Right cardiac atrium (tissue), 5 donors: ENCODE results near the gene CMTM8. TPM values are rescaled to one million over a fixed set of nuclear protein-coding genes. Genes with fewer than 3 reads are reported as not detected.
"Not testable (repeated sequence)": the region's sequence is repeated elsewhere in the genome, so short reads cannot be mapped to it uniquely, and the experiment has no call there.

ENCODE experiments used
- ATAC-seq, 2 donors: fragments of 200-7000 bp; cut with Tn5 transposase; one replicate each; pipeline versions ENCODE4 v1.8.0 to v1.9.1; 2020; ENCODE audit warnings: moderate library complexity in 2 of 2, mild to moderate bottlenecking in 1 of 2
- DNase-seq, 3 donors: peaks; one replicate each; pipeline ENCODE4 v3.0.0-alpha.2; 2020
- H3K27ac ChIP-seq: one replicate; pipeline ENCODE4 v1.5.1; 2013; ENCODE audit warnings: mild to moderate bottlenecking, low read length, control low read depth, moderate library complexity
- H3K27me3 ChIP-seq: one replicate; pipeline ENCODE4 v1.6.1; 2013; ENCODE audit not compliant: control insufficient read depth, insufficient read depth
- H3K4me1 ChIP-seq: one replicate; pipeline ENCODE4 v1.6.1; 2013; ENCODE audit warnings: low read length; ENCODE audit not compliant: control insufficient read depth, insufficient read depth
- H3K4me3 ChIP-seq: one replicate; pipeline ENCODE4 v1.5.1; 2013; ENCODE audit warnings: low read length, control low read depth
- H3K9me3 ChIP-seq: one replicate; pipeline ENCODE4 v1.6.1; 2013; ENCODE audit warnings: low read length; ENCODE audit not compliant: control insufficient read depth
- WGBS: extraction: QIAGEN DNeasy Blood & Tissue Kit; methylation state at CpG from one replicate; pipeline ENCODE4 v1.1.7; 2013; 5-methylcytosine and 5-hydroxymethylcytosine counted together
- intact Hi-C, 4 donors: fragments of 100-400 bp; cut with DNase I; formaldehyde crosslinking; loops; one replicate each; pipeline versions ENCODE4 v1.11.0 to v1.14.0; 2022 to 2023
- polyA plus RNA-seq: library from polyadenylated mRNA; stranded (reverse); fragments of 200-250 nt; gene quantifications from one replicate; pipeline ENCODE4 v1.2.3, GENCODE V29; 2013
- total RNA-seq, 4 donors: library from RNA; stranded (reverse); fragmentation: NEBNext Ultra II Directional; extraction: Animal tissue kit (Norgen Biotek cat#: 25700); gene quantifications; one replicate each; pipeline ENCODE4 v1.2.1, GENCODE V29; 2021
- donor health status: healthy with polysubstance abuse.
- donor health status: DM: no; HTN: yes; CAD: no.
- donor health status: DM: no; HTN: no; CAD: no.
- donor health status: DM: no; HTN: yes; CAD: no; lungs with severe emphysema.
- donor health status: DM: yes; HTN: yes; CAD: no.

Gene CMTM8
- total and polyA plus RNA-seq, 5 donors, result 4.6 to 7.1 (median 5.5) TPM

- no peaks in the 10 kb centered on the region for H3K4me1 ChIP-seq
- ATAC-seq, result no peak
- H3K9me3 ChIP-seq, result no peaks in the 10 kb centered on the region
- H3K27me3 ChIP-seq, result no peaks in the 10 kb centered on the region
- DNase-seq, result no peak
- intact Hi-C loops, result loop anchor here in 2 of 4 donors (5.0 kb wide), 1 partner anchor 87 kb away; no protein-coding TSS in a partner anchor
- no peak overlapping the region for H3K27ac ChIP-seq
- H3K4me3 ChIP-seq, result no peak overlapping the region
- WGBS, result 67% methylated on average over 10 of the region's 10 CpGs
Measured at GRCh38 chr3:32379831-32380500, 141.5 kb downstream of the CMTM8 start.

GRCh38 chr3:32381922-32382321 is 143.4 kb downstream of the CMTM8 start:
- no peaks in the 10 kb centered on the region for H3K9me3 ChIP-seq
- intact Hi-C loops, result loop anchor here in 1 of 4 donors (5.0 kb wide), 1 partner anchor 85 kb away; no protein-coding TSS in a partner anchor
- ATAC-seq (no peak), DNase-seq (no peak)
- H3K4me3 ChIP-seq, result no peak overlapping the region
- 81% methylated on average over 7 of the region's 7 CpGs for WGBS
- H3K27ac ChIP-seq, result no peak overlapping the region
- no peaks in the 10 kb centered on the region for H3K4me1 ChIP-seq
- no peaks in the 10 kb centered on the region for H3K27me3 ChIP-seq

GRCh38 chr3:32383136-32383711 is 144.7 kb downstream of the CMTM8 start:
- Histone ChIP-seq H3K27me3 (no peaks in the 10 kb centered on the region), H3K4me1 (no peaks in the 10 kb centered on the region), H3K9me3 (no peaks in the 10 kb centered on the region), H3K27ac (no peak overlapping the region), H3K4me3 (no peak overlapping the region)
- DNase-seq, result no peak
- 65% methylated on average over 2 of the region's 2 CpGs for WGBS
- no peak for ATAC-seq
- intact Hi-C loops, result loop anchor here in 1 of 4 donors (5.0 kb wide), 1 partner anchor 84 kb away; no protein-coding TSS in a partner anchor

GRCh38 chr3:32384938-32385337 is 146.5 kb downstream of the CMTM8 start:
- H3K9me3 ChIP-seq, result no peaks in the 10 kb centered on the region
- WGBS, result 20% methylated on average over 5 of the region's 5 CpGs
- no peaks in the 10 kb centered on the region for H3K27me3 ChIP-seq
- peak in 1 of 3 donors; percentile 40 for DNase-seq
- no peaks in the 10 kb centered on the region for H3K4me1 ChIP-seq
- H3K4me3 ChIP-seq, result no peak overlapping the region
- no peak overlapping the region for H3K27ac ChIP-seq
- peak; percentile 81 to 91 for ATAC-seq
- intact Hi-C loops, result loop anchor here in 1 of 4 donors (5.0 kb wide), 1 partner anchor 82 kb away; no protein-coding TSS in a partner anchor

- Histone ChIP-seq H3K9me3 (no peaks in the 10 kb centered on the region), H3K27me3 (no peaks in the 10 kb centered on the region), H3K4me1 (no peaks in the 10 kb centered on the region), H3K27ac (no peak overlapping the region), H3K4me3 (no peak overlapping the region)
- ATAC-seq (no peak), DNase-seq (no peak)
- intact Hi-C loops, result no loop called here
- WGBS, result 94% methylated on average over 2 of the region's 2 CpGs
Measured at GRCh38 chr3:32387512-32387911, 149.0 kb downstream of the CMTM8 start.

GRCh38 chr3:32389577-32389976 is 151.1 kb downstream of the CMTM8 start:
- intact Hi-C loops, H3K27me3 ChIP-seq, H3K9me3 ChIP-seq, H3K27ac ChIP-seq, H3K4me1 ChIP-seq, DNase-seq, H3K4me3 ChIP-seq, ATAC-seq: not testable (repeated sequence)
- 91% methylated on average over 2 of the region's 2 CpGs for WGBS

- DNase-seq (peak; percentile 80 to 90 (median 89)), ATAC-seq (peak; percentile 94)
- Histone ChIP-seq H3K27ac (peak within 1 kb of the TSS; percentile 83), H3K9me3 (no peaks in the 10 kb centered on the region), H3K4me1 (no peaks in the 10 kb centered on the region), H3K27me3 (no peaks in the 10 kb centered on the region), H3K4me3 (peak within 1 kb of the TSS; percentile 83)
- WGBS, result under 1% methylated on average over 107 of the region's 107 CpGs
- intact Hi-C loops, result loop anchor here in 1 of 4 donors (10.0 kb wide), 1 partner anchor 63 kb away; no protein-coding TSS in a partner anchor
Measured at GRCh38 chr3:32391643-32392535, 153.4 kb downstream of the CMTM8 start, which contains the start of gene CMTM7. TSS of gene CMTM7 (plus strand) at chr3:32391853. CDS start at chr3:32391907, 54 bp downstream.

GRCh38 chr3:32392536-32393302 is 154.2 kb downstream of the CMTM8 start:
- Histone ChIP-seq H3K9me3 (no peaks in the 10 kb centered on the region), H3K4me1 (no peaks in the 10 kb centered on the region), H3K4me3 (peak overlapping the region; percentile 83), H3K27me3 (no peaks in the 10 kb centered on the region), H3K27ac (peak overlapping the region; percentile 83)
- DNase-seq (peak; percentile 72 to 75 (median 72)), ATAC-seq (peak; percentile 70 to 85)
- intact Hi-C loops, result loop anchor here in 1 of 4 donors (10.0 kb wide), 1 partner anchor 62 kb away; no protein-coding TSS in a partner anchor
- 31% methylated on average over 18 of the region's 18 CpGs for WGBS

- ATAC-seq, result no peak
- intact Hi-C loops, result loop anchor here in 1 of 4 donors (10.0 kb wide), 1 partner anchor 59 kb away; no protein-coding TSS in a partner anchor
- H3K4me1 ChIP-seq, result no peaks in the 10 kb centered on the region
Measured at GRCh38 chr3:32395496-32395895, 157.0 kb downstream of the CMTM8 start.

GRCh38 chr3:32397941-32398340 is 159.5 kb downstream of the CMTM8 start:
- no peak overlapping the region for H3K27ac ChIP-seq
- H3K4me3 ChIP-seq, result no peak overlapping the region
- H3K27me3 ChIP-seq, result no peaks in the 10 kb centered on the region
- no peaks in the 10 kb centered on the region for H3K4me1 ChIP-seq
- DNase-seq (no peak), ATAC-seq (no peak)
- WGBS, result 47% methylated on average over 2 of the region's 2 CpGs
- intact Hi-C loops, result loop anchor here in 1 of 4 donors (10.0 kb wide), 1 partner anchor 57 kb away; no protein-coding TSS in a partner anchor
- H3K9me3 ChIP-seq, result no peaks in the 10 kb centered on the region

More at GRCh38 chr3:32395496-32395895, 157.0 kb downstream of the CMTM8 start:
- Histone ChIP-seq H3K4me3 (no peak overlapping the region), H3K27ac (no peak overlapping the region), H3K27me3 (no peaks in the 10 kb centered on the region), H3K9me3 (no peaks in the 10 kb centered on the region)
- 24% methylated on average over 2 of the region's 2 CpGs for WGBS
- no peak for DNase-seq
